ACC112 (cell line): ENCODE results near the gene C1orf105.
"Not testable (repeated sequence)": the region's sequence is repeated elsewhere in the genome, so short reads cannot be mapped to it uniquely, and the experiment has no call there.

ENCODE experiments used
- H2AFZ ChIP-seq: fragments of 200-600 bp; sonication (generic); one replicate; pipeline ENCODE4 v1.6.0; 2017; ENCODE audit warnings: antibody characterized with exemption, low read length; ENCODE audit not compliant: unreplicated experiment
- H3K27ac ChIP-seq: fragments of 200-600 bp; sonication (generic); 2 replicates; pipeline ENCODE4 v1.5.1; 2014; ENCODE audit warnings: low read depth, mild to moderate bottlenecking, antibody characterized with exemption, low read length, moderate library complexity
- H3K27me3 ChIP-seq: fragments of 200-600 bp; sonication (generic); 2 replicates; pipeline ENCODE4 v1.6.1; 2014; ENCODE audit warnings: mild to moderate bottlenecking, antibody characterized with exemption, low read length, moderate library complexity, mixed read lengths; ENCODE audit not compliant: insufficient read depth
- H3K36me3 ChIP-seq: fragments of 200-600 bp; sonication (generic); 2 replicates; pipeline ENCODE4 v1.6.1; 2016; ENCODE audit warnings: mild to moderate bottlenecking, antibody characterized with exemption, low read length, moderate library complexity, mixed read lengths; ENCODE audit not compliant: insufficient read depth
- H3K4me1 ChIP-seq: fragments of 200-600 bp; sonication (generic); one replicate; pipeline ENCODE4 v1.6.1; 2016; ENCODE audit warnings: low read length, mixed read lengths; ENCODE audit not compliant: insufficient read depth, unreplicated experiment, control insufficient read depth
- H3K4me3 ChIP-seq: fragments of 200-600 bp; sonication (generic); 2 replicates; pipeline ENCODE4 v1.5.1; 2014; ENCODE audit warnings: mild to moderate bottlenecking, low read depth, low read length
- H3K79me2 ChIP-seq: fragments of 200-600 bp; sonication (generic); one replicate; pipeline ENCODE4 v1.6.0; 2016; ENCODE audit warnings: low read length; ENCODE audit not compliant: control insufficient read depth, unreplicated experiment, insufficient read depth

C1orf105 gene

GRCh38 chr1:172420385-172420784 is at the start of gene C1orf105:
Gene C1orf105 (plus strand): TSS chr1:172420685. CDS start chr1:172420886, 201 bp downstream.
- no peak within 1 kb of the TSS for H2AFZ ChIP-seq
- H3K79me2 ChIP-seq = no peaks in the 10 kb centered on the region
- H3K36me3 ChIP-seq = no peaks in the 10 kb centered on the region
- H3K4me3 ChIP-seq = no peak within 1 kb of the TSS
- H3K27me3 ChIP-seq = no peaks in the 10 kb centered on the region
- no peak within 1 kb of the TSS for H3K27ac ChIP-seq
- no peaks in the 10 kb centered on the region for H3K4me1 ChIP-seq

- peaks cover 15% of the 10 kb centered on the region for H3K4me1 ChIP-seq
- H3K36me3 ChIP-seq, H2AFZ ChIP-seq, H3K27me3 ChIP-seq, H3K4me3 ChIP-seq, H3K79me2 ChIP-seq, H3K27ac ChIP-seq: not testable (repeated sequence)
These were observed 48.8 kb upstream of the C1orf105 start for GRCh38 chr1:172371646-172372045.

DNA sequence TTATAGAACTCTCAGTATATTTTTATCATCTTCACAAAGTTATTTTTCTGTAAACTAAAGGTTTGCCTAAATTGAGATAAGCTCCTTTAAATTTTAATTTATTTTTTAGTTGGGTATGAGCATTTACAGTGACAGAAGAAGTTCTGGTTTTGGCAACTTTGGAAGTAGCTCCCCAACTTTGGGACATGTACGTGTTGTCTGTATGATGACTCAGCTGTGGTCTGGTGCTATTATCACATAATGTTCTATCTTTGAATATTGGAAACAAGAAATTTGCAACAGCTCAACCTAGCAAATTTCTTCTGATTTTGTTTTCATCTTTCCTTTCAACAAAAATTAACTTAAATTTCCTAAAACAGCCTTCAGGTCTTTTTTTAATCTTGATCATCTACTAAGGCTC is 46.6 kb upstream of the C1orf105 start:
- Histone ChIP-seq H3K27ac (peak overlapping the region; percentile 4; the same call in 1 of the 2 replicates), H3K4me1 (peaks cover 15% of the 10 kb centered on the region), H3K36me3 (no peaks in the 10 kb centered on the region), H3K4me3 (no peak overlapping the region), H3K27me3 (no peaks in the 10 kb centered on the region), H2AFZ (peak overlapping the region; percentile 93), H3K79me2 (no peaks in the 10 kb centered on the region)

DNA sequence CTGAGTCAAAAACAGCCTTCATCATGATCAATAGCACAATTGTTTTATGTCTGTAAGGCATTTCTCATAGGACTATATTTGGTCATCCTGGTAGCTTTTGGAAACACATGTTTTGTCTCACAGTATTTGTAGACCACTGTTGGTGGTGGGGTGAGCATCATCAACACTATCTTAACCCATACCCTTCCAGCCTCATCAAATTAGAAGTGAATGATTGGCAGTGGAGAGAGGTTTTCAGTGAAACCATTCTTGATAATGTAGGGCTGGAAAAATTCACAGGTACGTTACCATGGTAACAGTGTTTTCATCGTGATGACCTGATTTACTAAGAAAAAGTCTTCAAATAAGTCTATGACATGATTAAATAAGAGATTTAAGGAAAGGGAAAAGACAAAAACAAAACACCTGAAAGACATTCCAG is 45.3 kb upstream of the C1orf105 start:
- no peak overlapping the region for H2AFZ ChIP-seq
- H3K4me1 ChIP-seq = peaks cover 16% of the 10 kb centered on the region
- H3K4me3 ChIP-seq = no peak overlapping the region
- H3K79me2 ChIP-seq = no peaks in the 10 kb centered on the region
- H3K27me3 ChIP-seq = no peaks in the 10 kb centered on the region
- H3K27ac ChIP-seq = no peak overlapping the region
- no peaks in the 10 kb centered on the region for H3K36me3 ChIP-seq

DNA sequence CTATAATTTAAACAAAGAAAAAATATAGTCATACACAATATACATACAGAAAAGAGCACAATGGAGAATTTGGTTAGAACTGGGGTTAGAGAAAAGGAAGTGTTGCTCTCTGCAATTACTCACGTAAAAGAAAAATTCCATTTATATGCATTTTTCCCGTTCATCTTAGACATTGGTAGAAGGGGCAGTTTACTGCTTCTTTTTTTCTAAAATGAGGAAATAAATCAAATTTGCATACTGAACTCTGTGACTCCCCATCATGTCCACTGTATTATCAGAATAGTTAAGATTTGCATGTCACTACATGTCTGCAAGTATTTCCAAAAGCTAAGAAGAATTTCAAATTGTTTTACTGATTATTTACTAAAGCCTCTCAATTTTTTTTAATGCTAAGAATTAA is 44.1 kb upstream of the C1orf105 start:
- no peak overlapping the region for H2AFZ ChIP-seq
- no peaks in the 10 kb centered on the region for H3K79me2 ChIP-seq
- no peak overlapping the region for H3K27ac ChIP-seq
- no peaks in the 10 kb centered on the region for H3K36me3 ChIP-seq
- H3K4me1 ChIP-seq = peaks cover 25% of the 10 kb centered on the region
- no peaks in the 10 kb centered on the region for H3K27me3 ChIP-seq
- no peak overlapping the region for H3K4me3 ChIP-seq

- no peak overlapping the region for H3K4me3 ChIP-seq
- no peak overlapping the region for H3K27ac ChIP-seq
- no peaks in the 10 kb centered on the region for H3K36me3 ChIP-seq
- H3K79me2 ChIP-seq = no peaks in the 10 kb centered on the region
- peaks cover 25% of the 10 kb centered on the region for H3K4me1 ChIP-seq
- no peaks in the 10 kb centered on the region for H3K27me3 ChIP-seq
- H2AFZ ChIP-seq = no peak overlapping the region
These were observed 42.9 kb upstream of the C1orf105 start for GRCh38 chr1:172377565-172377964.

DNA sequence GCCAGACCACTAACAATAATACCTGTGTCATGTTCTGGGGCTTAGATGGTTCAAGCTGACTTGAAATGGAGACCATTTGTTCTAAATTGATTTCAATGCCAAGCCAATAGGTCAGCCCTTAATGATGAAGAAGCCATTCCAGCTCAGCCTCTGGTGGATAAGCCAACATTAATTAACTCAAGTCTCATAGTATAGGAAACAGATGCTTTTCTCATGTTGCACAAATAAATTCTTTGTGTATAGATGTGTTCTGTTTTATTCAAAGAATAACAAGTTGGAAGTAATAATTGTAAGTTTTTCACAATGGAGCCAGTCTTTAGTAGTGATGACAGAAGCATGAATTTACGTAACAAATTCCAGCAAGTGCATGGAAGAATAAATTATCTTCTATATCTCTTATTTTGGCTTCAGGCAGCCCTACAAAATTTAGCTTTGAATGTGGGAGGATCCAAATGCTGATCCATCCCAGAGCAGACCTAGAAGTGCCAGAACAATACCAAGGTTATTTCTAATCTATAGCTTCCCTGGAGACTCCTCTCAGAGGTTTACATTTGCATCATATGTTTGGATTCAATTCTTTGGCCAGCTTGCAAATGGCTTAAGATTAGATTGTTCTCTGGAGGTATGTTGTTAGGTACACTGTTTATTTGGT is 42.2 kb upstream of the C1orf105 start:
- H3K4me1 ChIP-seq = peaks cover 27% of the 10 kb centered on the region

GRCh38 chr1:172380441-172381244 is 39.8 kb upstream of the C1orf105 start:
- no peaks in the 10 kb centered on the region for H3K36me3 ChIP-seq
- H3K79me2 ChIP-seq = no peaks in the 10 kb centered on the region
- no peak overlapping the region for H3K27ac ChIP-seq
- H3K27me3 ChIP-seq = no peaks in the 10 kb centered on the region
- no peak overlapping the region for H3K4me3 ChIP-seq
- H3K4me1 ChIP-seq = peaks cover 24% of the 10 kb centered on the region
- peak overlapping the region; percentile 44 for H2AFZ ChIP-seq

More for the DNA sequence above, 42.2 kb upstream of the C1orf105 start:
- H3K27ac ChIP-seq = no peak overlapping the region
- no peaks in the 10 kb centered on the region for H3K79me2 ChIP-seq
- no peak overlapping the region for H2AFZ ChIP-seq
- H3K27me3 ChIP-seq = no peaks in the 10 kb centered on the region
- no peaks in the 10 kb centered on the region for H3K36me3 ChIP-seq
- H3K4me3 ChIP-seq = no peak overlapping the region

GRCh38 chr1:172381946-172382345 is 38.5 kb upstream of the C1orf105 start:
- Histone ChIP-seq H3K4me3 (no peak overlapping the region), H3K27ac (no peak overlapping the region), H3K36me3 (no peaks in the 10 kb centered on the region), H3K27me3 (no peaks in the 10 kb centered on the region), H3K4me1 (peaks cover 24% of the 10 kb centered on the region), H2AFZ (peak overlapping the region; percentile 12), H3K79me2 (no peaks in the 10 kb centered on the region)

- Histone ChIP-seq H2AFZ (no peak overlapping the region), H3K27ac (no peak overlapping the region)
These were observed 38.1 kb upstream of the C1orf105 start for GRCh38 chr1:172382406-172382805.

GRCh38 chr1:172382990-172383389 is 37.5 kb upstream of the C1orf105 start:
- Histone ChIP-seq H3K4me3 (no peak overlapping the region), H3K27ac (no peak overlapping the region), H2AFZ (peak overlapping the region; percentile 76)

More at GRCh38 chr1:172382406-172382805, 38.1 kb upstream of the C1orf105 start:
- no peaks in the 10 kb centered on the region for H3K36me3 ChIP-seq
- H3K79me2 ChIP-seq = no peaks in the 10 kb centered on the region
- peaks cover 24% of the 10 kb centered on the region for H3K4me1 ChIP-seq
- H3K27me3 ChIP-seq = no peaks in the 10 kb centered on the region
- H3K4me3 ChIP-seq = no peak overlapping the region

More at GRCh38 chr1:172382990-172383389, 37.5 kb upstream of the C1orf105 start:
- H3K79me2 ChIP-seq = no peaks in the 10 kb centered on the region
- H3K4me1 ChIP-seq = peaks cover 24% of the 10 kb centered on the region
- no peaks in the 10 kb centered on the region for H3K27me3 ChIP-seq
- no peaks in the 10 kb centered on the region for H3K36me3 ChIP-seq
